Measurements from ENCODE around the gene ERBB3. TPM values are rescaled to one million over a fixed set of nuclear protein-coding genes. Genes with fewer than 3 reads are reported as not detected.

ERBB3 gene
- total RNA-seq, 1 experiment from 2014 or later, result 3.0 TPM

DNA sequence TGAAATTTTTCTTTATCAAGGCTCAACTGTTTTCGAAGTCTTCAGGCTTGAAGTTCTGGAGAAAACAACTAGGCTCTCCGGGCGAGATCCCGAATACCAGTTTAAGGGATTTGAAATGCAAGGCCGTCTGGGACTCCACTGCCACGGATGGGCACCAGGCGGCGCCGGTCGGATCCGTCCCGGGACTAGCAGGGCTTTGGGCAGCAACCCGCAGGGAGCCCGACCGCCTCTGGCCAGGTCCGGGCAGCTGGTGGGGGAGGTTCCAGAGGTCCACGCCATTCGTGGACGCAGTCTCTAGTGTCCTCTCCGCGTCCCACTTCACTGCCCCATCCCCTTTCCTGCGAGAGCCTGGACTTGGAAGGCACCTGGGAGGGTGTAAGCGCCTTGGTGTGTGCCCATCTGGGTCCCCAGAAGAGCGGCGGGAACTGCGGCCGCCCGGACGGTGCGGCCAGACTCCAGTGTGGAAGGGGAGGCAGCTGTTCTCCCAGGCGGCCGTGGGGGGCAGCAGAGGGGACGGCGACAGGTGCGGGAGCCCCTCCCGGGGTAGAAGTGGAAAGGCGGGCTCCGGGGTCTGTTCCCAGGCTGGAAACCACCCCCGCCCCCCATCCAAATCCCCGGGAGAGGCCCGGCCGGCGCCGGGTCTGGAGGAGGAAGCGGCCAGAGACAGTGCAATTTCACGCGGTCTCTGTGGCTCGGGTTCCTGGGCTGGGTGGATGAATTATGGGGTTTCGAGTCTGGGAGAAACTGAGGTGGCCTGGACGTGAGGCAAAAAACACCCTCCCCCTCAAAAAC lies 838 bp upstream of the ERBB3 start:
- peak; percentile 77 for DNase-seq (ENCODE audit: low read depth)

DNA sequence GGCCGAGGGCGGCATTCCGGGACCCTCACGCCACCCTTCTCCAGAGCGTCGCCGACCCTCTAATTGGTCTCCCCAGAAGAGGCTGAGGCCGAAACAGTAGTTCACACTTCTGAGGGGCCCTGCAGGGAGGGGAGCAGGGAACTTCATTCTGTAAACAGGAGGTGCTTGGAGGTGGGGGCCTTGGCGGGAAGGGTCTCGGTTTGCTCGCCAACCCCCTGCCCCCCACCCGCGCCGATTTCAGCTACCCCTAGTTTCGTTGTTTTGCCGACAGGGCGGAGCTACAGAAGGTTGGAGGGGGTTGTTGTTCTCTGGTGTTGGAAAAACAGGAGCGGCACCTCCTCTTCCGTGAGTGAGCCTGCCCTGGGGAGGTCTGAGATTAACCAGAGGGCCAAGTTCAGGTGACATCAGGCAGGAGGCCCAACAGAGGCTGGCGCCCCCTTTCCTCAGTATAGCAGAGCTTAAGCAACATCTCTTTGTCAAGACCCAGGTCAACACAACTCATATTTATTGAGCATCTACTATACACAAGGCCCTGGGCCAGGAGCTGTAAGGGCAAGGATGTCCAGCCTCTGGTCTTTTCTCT lies 682 bp downstream of the ERBB3 start:
- no peak for DNase-seq (ENCODE audit: low read depth)

DNA sequence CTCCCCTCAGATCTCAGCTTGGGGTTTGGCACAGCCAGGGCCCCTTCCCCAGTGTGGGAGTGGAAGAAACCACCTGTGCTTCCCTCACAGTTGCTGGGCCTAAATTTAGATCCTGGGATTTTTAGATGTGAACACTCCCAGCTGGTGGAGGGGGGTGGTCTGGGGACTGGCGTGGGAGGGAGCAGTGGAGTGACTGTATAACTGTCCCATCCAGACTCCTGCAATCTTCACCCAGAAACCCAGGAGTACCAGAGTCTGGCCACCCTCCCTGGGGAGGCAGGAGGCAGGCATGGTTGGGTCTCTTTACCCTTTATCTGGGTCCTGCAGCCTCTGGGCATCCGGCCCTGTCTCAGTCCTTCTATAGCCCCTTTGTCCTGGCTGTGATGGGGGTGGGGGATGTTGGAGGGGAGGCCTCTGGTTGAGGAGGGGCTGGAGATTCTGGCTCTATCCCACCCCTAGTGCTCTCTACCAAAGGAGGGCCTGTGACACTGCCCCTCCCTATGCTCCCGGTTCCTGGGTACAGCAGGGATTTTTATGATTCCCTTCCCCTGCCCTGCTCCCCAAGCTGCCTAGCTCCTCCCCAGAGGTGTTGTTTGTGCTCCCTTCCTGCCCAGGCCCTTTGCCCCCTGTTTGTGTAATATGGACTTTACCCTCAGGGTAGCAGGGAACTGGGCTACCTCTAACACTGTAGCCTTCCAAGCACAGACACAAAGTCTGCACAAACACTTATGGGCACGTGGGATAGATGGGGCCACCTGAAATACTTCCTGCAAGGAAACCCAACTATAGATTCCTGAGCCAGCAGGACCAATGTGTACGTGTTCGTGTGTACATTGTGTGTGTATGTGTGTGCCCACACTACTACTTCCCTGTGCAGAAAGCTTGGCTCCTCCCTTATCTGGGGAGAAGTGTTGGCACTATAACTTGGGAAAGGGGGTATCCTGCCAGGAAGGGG lies 1.7 kb downstream of the ERBB3 start:
- DNase-seq (ENCODE audit: low read depth), result peak; percentile 14

DNA sequence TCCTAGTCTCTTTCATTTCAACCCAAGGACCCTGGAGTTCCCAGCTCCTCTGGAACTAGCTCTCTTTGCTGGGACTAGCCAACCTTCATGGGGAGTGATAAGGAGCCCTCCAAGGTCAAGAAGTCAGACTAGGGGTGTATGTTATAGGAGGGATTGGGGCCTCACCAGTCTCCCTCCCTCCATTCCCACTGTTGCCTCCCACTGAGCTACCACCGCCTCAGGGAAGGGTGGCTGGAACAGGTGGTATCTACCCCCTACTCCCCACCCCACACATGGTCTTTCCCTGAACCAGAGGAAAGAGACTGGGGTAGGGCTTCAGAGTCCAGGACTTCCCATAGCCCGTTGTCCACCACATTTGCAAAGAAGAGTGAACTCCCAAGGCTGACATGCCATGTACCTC lies 2.4 kb downstream of the ERBB3 start:
- no peak for DNase-seq (ENCODE audit: low read depth)

DNA sequence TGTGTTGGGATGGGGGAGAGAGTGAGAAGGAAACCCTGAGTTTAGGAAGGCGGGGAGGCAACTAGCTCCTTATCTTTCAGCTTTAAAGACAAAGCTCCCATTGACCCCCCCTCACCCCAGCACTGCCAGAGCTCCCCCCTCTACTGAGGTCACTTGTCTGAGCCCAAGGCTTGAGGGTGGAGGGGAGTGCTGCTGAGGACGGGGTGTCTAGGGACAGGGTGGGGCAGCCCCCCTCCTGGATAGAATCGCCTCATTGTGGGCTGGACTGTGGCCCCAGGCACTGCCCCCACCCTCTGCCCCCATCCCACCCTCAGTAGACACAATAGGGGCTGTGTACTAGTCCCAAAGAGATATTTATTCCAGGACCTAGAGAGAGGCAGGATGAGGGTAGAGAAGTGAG lies 3.0 kb downstream of the ERBB3 start:
- peak; percentile 41 for DNase-seq (ENCODE audit: low read depth)

DNA sequence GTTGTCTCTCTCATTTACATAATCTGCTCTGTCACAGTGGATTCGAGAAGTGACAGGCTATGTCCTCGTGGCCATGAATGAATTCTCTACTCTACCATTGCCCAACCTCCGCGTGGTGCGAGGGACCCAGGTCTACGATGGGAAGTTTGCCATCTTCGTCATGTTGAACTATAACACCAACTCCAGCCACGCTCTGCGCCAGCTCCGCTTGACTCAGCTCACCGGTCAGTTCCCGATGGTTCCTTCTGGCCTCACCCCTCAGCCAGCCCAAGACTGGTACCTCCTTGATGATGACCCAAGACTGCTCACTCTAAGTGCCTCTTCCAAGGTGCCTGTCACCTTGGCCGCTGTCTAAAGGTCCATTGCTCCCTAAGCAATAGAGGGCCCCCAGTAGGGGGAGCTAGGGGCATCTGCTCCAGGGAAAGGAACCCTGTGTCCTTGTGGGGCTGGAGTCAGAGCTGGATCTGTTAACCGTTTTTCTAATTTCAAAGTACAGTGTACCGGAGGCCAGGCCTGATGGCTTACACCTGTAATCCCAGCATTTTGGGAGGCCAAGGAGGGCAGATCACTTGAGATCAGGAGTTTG lies 5.1 kb downstream of the ERBB3 start:
- DNase-seq (ENCODE audit: low read depth), result peak; percentile 16

DNA sequence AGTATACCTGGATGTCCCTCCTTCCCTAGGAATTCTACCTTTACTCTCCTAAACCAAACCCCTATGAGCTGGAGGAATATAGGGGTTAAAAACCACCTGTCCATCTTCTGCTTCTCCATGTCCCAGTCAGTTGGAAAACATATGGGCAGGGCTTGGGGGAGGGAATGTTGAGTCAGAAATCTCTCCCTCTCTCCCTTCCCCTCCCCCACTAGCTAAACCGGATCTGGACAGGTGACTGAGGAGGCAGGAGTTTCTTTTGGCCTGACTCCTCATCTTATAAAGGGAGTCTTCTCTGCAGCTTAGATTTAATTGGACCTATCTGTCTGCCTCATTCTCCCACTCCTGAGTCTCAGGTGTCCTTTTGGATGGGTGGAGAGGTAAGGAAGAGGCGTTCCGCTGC lies 6.1 kb downstream of the ERBB3 start:
- no peak for DNase-seq (ENCODE audit: low read depth)

DNA sequence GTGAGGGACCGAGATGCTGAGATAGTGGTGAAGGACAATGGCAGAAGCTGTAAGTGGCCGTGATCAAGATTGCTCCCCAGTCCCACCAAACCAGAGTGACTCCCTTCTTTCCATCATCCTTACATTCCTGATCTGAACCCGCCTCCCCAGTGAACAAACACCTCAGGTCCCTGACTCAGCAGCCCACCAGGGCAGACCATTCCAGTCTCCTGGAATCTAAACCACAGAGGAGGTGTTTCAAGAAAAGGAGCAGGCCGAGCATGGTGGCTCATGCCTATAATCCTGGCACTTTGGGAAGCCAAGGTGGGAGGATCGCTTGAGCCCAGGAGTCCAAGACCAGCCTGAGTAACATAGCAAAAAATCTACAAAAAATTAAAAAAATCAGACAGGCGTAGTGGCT lies 6.6 kb downstream of the ERBB3 start:
- no peak for DNase-seq (ENCODE audit: low read depth)

DNA sequence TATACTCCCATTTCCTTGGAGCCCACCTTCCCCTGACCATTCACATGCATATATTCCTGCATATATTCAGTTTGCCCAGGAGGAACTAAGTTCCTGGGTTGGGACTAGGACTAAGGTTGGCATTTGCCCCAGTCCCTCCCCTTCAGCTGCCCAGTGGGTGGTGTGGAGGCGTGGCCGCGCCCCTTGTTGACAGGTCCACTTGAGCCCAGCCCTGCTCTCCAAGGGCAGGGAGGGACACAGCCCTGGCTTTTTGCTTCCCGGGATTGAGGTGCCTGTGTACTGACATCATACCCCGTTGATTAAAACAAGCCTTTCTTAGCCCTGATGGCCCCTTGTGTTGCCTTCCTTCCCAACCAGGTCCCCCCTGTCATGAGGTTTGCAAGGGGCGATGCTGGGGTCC lies 7.3 kb downstream of the ERBB3 start:
- peak; percentile 13 for DNase-seq (ENCODE audit: low read depth)

DNA sequence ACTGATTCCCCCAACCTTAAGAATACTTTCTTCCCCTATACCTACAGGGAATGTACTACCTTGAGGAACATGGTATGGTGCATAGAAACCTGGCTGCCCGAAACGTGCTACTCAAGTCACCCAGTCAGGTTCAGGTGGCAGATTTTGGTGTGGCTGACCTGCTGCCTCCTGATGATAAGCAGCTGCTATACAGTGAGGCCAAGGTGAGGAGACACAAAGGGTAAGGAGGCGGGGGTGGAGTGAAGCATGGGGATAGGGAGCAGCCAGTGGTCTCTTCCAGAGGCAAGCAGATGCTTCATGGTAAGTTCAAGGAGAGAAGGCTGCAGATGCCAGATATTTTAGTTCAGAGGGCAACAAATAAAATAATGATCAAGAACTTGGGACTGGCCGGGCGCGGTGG lies 17.8 kb downstream of the ERBB3 start:
- DNase-seq (ENCODE audit: low read depth), result no peak

DNA sequence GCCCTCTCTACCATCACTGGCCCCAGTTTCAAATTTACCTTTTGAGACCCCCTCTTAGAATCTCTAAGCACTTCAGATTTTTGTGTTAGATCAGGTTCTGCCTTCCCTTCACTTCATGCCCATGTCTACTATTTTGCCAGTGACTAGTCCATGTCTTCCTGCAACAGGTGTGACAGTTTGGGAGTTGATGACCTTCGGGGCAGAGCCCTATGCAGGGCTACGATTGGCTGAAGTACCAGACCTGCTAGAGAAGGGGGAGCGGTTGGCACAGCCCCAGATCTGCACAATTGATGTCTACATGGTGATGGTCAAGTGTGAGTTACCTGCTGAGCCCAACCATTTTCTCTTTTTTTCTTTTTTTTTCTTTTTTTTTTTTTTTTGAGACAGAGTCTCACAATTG lies 18.6 kb downstream of the ERBB3 start:
- DNase-seq (ENCODE audit: low read depth), result no peak

DNA sequence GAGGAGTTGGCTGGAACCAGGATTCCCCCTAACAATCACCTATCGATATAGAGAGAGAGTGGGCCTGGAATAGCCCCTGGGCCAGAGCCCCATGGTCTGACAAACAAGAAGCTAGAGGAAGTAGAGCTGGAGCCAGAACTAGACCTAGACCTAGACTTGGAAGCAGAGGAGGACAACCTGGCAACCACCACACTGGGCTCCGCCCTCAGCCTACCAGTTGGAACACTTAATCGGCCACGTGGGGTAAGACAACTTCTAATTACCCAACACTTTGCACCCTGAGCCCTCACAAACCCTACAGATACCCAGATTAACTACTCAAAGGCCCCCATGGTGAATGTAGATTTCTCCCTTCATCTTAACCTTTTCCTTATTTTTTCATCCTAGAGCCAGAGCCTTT lies 19.8 kb downstream of the ERBB3 start:
- DNase-seq (ENCODE audit: low read depth), result no peak

DNA sequence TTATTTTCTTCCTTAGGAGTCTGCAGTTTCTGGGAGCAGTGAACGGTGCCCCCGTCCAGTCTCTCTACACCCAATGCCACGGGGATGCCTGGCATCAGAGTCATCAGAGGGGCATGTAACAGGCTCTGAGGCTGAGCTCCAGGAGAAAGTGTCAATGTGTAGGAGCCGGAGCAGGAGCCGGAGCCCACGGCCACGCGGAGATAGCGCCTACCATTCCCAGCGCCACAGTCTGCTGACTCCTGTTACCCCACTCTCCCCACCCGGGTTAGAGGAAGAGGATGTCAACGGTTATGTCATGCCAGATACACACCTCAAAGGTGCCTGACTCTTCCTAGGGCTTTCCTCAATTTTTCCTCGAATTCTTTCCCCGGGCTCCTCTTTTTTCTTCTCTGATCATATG lies 21.1 kb downstream of the ERBB3 start:
- no peak for DNase-seq (ENCODE audit: low read depth)

DNA sequence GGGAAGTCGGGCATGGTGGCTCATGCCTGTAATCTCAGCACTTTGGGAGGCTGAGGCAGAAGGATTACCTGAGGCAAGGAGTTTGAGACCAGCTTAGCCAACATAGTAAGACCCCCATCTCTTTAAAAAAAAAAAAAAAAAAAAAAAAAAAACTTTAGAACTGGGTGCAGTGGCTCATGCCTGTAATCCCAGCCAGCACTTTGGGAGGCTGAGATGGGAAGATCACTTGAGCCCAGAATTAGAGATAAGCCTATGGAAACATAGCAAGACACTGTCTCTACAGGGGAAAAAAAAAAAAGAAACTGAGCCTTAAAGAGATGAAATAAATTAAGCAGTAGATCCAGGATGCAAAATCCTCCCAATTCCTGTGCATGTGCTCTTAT lies 22.7 kb downstream of the ERBB3 start:
- DNase-seq (ENCODE audit: low read depth), result no peak

DNA sequence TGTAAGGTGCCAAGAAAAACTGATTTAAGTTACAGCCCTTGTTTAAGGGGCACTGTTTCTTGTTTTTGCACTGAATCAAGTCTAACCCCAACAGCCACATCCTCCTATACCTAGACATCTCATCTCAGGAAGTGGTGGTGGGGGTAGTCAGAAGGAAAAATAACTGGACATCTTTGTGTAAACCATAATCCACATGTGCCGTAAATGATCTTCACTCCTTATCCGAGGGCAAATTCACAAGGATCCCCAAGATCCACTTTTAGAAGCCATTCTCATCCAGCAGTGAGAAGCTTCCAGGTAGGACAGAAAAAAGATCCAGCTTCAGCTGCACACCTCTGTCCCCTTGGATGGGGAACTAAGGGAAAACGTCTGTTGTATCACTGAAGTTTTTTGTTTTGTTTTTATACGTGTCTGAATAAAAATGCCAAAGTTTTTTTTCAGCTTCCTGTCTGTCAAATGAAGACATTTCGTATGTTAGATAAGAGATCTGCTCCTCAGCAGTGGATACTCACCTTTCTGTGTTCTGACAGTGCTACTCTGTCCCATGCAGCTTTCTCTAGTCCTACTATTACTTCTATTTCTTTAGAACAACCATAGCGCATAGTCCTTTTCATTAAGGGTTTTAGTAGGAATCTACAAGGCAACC lies 23.2 kb downstream of the ERBB3 start:
- no peak for DNase-seq (ENCODE audit: low read depth)

DNA sequence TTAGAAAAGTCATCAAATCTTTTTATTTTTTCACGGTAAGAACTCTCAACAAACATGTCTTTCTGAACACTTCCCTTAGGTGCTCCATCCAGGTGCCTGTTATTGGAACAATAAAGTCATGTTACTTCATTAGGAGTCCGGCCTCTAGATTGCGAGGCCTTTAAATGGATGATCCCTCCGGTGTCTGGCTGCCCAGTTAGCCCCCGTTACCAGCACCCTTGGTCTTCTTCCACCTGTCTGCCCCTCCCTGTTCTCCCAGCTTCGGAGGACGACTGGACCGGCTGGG lies 23.8 kb downstream of the ERBB3 start:
- DNase-seq (ENCODE audit: low read depth), result no peak

DNA sequence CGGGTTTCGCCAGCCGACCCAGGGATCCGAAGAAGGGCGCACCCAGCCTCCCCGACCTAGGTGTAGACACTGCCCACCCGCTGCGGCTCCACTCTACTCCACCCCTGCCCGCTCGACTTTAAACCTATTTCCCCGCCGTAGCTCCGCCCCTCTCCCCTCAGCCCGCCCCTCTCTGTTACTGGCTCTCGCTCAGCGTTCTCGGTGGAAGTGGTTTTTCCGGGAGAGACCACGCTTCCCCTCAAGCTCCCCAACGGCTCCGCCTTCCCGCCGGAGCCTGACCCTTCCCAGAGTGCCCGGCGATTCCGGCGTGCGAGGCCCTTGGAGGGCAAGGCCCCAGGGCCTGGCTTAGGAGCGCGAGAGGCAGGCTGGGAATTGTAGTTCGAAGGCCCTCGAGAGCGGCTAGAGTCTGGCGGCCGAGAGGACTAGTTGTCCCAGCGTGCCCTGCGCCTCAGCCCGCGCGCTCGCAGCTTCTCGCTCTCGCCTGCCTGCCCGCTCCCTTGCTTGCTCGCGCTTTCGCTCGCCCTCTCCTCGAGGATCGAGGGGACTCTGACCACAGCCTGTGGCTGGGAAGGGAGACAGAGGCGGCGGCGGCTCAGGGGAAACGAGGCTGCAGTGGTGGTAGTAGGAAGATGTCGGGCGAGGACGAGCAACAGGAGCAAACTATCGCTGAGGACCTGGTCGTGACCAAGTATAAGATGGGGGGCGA lies 24.3 kb downstream of the ERBB3 start, which contains the start of gene PA2G4:
TSS of gene PA2G4 (plus strand) at position 451 of the 706 bp plus-strand sequence. CDS start at position 630, 179 bp downstream.
- peak; percentile 98 for DNase-seq (ENCODE audit: low read depth)

DNA sequence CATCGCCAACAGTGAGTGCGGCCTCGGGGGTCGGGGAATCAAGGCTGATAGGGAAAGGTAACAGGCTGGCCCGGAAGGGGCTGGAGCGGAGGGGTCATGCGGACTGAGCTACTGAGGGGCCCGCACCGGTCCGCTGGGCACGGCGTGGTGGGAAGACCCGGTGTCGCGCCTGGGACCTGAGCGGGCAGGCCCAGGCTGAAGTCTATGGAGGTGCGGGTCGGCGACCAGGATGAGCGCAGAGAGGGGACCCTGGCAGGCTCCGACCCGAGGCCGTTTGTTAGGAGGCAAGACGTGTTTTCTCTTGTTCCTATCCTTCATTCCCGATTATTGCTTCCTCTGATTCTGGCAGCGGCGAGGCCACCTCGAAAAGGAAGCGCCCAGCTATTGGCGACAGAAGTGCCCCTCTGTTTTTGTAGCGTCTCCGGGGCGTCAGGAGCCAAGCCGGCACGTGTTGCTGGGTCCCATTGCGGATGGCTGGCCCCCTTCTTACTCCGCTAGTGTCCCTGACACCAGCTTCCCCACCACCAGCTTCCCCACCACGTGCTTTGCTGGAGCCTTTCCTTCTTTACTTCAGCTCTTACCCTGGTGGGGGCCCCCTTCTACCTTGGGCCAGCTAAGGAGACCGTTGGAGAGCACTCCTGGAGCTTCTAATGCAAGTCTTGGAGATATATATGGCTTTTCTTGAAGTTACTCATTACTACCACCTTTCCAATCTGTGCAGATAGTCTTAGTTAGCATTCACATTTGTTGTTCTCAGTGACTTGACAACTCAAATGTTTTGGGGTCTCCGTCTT lies 25.0 kb downstream of the ERBB3 start:
- peak; percentile 10 for DNase-seq (ENCODE audit: low read depth)

DNA sequence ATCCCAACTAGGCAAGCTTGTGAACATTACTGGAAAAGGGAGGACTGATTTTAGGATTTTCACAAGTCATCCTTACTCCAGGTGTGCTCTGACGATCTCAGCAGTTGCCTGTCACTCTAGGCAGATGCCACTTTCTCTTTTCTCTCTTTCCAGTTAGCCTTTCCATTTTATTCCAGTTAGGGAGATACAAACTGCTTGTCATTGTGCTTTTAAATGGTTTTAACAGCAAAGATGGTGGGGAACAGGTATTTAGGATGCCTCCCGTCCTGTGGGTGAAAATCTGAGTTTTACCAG lies 25.6 kb downstream of the ERBB3 start:
- no peak for DNase-seq (ENCODE audit: low read depth)

DNA sequence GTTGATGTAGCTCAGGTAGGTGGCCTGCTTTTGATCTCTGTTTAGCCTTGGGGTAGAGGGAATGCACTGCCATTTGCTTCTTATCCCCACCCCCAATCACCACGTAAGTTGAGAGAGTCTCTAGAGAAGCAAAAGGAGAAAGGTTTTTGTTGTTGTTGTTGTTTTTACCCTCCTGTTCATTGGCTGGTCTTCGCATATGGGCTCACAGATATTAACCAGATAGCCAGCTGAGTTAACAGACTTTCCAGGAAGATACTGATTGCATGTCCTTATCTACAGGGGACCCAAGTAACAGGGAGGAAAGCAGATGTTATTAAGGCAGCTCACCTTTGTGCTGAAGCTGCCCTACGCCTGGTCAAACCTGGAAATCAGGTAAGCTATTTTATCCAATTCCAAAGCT lies 27.3 kb downstream of the ERBB3 start:
- DNase-seq (ENCODE audit: low read depth), result no peak

DNA sequence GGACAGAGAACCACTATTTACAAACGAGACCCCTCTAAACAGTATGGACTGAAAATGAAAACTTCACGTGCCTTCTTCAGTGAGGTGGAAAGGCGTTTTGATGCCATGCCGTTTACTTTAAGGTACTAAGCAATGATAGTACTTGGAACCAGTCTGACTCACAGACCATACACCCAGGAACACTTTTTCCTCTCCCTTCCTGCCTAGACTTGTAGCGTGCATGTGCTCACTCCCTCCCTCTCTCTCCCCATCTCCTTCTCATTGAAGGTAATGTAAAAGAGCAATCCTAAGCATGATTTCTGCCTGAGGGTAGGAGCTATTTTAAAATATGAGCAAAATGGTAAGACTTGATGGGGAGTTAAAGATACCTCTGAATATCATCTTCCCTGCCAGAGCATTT lies 30.6 kb downstream of the ERBB3 start:
- DNase-seq (ENCODE audit: low read depth), result no peak
